ENCODE results near the gene ADCYAP1.
"Not testable (repeated sequence)": the region's sequence is repeated elsewhere in the genome, so short reads cannot be mapped to it uniquely, and the experiment has no call there.

Gene ADCYAP1

DNA sequence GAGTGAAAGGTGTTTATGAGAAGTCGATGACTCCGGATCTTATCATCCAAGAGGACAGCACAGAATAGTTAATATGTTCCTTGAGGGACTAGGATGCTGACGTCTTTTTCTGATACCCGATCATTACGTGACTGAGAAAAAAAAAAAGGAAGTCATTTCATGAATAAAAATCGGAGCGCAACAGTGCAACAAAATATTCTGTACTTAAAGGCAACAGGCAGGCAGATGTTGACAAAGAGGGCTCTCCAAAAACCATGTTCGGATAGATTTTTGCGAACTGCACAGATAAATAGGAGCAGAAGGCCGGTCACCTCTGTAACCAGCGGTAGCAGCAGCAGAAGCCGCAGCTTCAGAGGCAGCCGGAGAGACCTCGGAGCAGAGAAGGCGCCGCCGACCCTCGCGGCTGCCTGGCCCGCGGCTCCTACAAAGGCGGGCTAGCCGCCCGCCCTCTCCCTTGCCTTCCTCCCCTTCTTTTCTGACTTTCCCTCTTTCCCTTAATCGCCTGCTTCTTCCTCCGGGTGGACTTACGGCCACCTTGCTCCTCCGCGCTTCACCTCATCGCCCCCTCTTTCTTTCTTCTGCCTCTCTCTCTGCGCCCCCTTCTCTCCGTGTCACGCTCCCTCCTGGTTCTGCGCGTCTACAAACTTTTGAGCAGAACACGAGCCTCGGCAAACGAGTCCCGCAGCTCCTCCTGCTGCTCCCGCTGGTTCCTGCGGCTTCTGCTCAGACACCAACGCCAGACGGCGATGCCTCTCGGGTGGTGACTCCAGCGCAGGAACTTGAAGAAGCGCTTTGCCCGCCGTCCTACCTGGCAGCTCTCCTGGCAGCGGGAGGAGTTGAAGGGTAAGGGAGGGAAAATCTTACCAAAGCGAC is at the start of gene ADCYAP1:
ADCYAP1 (plus strand) TSS at position 654 of the 873 bp plus-strand sequence. CDS start 516 bp downstream, outside the sequence.
- no peak for DNase-seq (ENCODE audit: low read depth)

DNA sequence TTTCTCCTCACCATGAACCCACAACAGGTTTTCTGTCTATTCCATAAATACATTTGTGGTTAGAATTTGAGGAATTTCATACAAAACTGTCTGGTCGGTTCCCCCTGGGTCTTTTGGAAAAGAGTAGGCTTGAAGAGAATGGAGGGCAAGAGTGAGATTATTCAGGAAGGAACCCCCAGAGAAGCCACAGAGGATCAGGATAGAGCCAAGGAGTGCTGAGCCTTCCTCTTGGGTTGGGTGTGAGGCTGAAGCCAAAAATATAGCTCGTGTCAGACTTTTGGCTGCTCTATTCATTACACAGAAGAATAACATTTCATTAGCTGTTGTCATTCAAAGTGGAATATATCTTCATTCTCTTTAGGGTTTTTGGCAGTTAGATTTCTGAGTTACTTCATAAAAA is 46.7 kb upstream of the ADCYAP1 start:
- DNase-seq (ENCODE audit: low read depth), result no peak

DNA sequence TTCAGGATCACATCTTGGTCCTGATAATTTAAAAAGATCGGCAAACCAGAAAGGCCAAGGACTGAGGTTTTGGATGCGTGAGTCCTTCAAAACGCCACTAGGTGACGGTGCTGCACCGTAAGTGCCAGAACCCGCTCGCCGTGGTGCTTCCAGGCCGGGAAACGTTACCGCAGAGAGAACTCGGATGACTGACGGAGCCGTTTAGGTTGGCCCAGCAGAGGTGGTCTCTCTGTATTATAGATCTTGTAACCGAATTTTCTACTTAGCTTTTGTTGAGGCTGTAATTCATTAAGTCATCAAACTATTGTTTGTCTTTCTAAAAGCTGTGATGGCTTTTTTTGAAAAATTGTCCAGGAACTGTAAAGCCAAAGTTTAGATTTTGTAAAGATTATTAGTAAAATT is 39.8 kb upstream of the ADCYAP1 start:
- DNase-seq (ENCODE audit: low read depth), result peak; percentile 45

DNA sequence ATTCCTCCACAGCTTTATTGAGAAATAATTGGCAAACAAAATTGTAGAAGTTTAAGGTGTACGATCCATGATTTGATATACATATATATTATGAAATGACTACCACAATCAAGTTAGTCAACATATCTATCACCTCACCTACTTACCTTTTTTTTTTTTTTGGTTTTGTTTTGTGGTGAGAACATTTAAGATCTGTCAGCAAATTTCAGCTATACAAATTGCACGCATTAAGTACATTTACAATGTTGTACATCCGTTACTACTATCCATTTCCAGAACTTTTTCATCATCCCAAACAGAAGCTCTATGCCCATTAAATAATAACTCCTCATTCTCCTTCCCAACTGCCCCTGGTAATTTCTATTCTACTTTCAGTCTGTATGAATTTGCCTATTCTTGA is 37.4 kb upstream of the ADCYAP1 start:
- no peak for DNase-seq (ENCODE audit: low read depth)

DNA sequence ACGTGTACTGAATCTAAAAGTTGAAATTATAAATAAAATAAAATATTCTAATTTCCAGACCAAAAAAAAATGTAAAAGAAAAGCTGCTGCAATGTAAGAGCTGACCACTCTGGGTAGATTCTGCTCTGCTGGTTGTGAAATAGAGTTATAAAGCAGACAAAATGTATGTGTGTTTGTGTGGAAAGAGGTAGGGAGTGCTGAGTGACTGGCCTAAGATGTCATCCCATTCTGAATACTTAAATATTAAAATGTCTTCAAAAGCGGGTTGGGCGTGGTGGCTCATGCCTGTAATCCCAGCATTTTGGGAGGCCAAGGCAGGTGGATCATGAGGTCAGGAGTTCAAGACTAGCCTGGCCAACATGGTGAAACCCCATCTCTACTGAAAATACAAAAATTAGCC is 31.2 kb upstream of the ADCYAP1 start:
- not testable (repeated sequence) for DNase-seq (ENCODE audit: low read depth)

DNA sequence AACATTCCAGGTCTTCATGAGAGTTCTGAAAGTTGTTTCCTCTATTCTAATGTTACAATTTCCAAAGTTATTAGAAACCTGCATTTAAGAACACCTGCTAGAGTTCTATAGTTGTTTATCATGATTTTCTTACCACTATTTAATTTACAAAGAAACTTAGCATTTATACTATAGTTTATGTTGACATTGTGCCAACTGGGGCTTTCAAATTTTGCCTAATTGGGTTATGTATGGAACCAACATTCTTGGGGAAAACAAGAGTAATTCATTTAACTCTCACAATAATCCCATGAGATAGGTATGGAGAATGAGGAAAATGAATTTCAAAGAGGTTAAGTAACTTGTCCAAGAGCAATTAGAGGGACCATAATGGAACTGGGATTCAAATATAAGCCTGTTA is 28.8 kb upstream of the ADCYAP1 start:
- no peak for DNase-seq (ENCODE audit: low read depth)

DNA sequence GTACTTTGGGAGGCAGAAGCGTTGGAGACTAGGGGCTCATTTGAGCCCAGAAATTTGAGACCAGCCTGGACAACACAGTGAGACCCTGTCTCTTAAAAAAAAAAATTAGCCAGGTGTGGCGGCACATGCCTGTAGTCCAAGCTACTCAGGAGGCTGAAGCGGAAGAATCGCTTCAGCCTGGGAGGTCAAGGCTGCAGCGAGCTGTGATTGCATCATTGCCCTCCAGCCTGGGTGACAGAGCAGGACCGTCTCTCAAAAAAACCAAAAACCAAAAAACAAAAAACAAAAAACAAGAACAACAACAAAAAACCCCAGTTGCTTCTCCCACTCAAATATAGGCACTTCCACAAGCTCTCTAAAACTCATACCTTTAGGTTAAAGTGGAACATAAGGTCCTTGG is 27.4 kb upstream of the ADCYAP1 start:
- DNase-seq (ENCODE audit: low read depth), result no peak

DNA sequence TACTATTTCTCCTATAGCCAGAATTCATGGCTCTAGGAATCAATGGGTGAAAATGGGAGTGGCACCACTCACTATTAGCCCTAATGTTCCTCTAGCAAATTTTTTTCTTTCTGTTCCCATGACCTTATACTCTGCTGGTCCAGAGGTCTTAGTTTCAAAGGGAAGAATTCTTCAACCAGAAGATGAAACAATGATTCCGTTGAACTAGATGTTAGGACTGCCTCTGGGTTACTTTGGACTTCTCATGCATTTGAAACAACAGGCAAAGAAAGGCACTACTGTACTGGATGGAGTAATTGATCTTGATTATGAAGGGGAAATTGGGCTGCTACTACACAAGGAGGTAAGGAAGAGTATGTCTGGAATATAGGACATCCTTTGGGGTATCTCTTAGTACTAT is 18.6 kb upstream of the ADCYAP1 start:
- DNase-seq (ENCODE audit: low read depth), result no peak

DNA sequence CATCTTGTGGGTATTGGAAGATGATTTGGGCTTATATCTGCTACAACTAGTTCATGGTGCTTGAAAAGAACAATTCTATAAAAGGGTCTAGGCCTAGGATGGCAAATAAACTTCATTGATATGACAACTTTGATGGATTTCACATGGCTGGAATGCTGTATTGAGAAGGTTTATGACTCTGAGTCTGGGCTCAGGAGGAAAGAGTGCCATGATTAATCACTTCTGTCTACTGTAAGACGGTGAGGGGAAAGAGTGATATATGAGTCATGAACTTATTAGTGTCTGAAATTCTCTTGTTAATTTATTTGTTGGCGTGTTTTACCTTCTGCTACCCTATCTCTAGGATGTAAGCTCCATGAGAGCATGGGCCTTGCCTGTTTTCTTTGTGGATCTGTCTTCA is 17.0 kb upstream of the ADCYAP1 start:
- no peak for DNase-seq (ENCODE audit: low read depth)

DNA sequence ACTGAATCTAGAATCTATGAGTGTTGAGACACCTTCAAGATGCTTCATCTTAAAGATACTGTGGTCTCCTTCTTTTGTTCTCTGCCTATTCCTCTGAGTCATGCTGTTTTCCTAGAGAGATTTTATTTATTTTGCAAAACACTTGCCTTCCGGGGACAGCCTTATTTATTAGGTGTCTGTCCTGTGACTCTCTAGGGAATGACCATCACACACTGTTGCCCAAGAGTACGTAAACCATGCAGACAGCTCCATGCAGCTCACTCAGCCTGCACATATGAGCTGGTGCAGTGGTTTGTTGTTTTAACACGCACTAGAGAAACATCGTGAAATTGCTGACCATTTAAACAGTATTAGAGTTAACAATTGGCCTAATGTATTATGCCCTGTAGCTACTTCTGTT is 12.4 kb upstream of the ADCYAP1 start:
- DNase-seq (ENCODE audit: low read depth), result no peak

DNA sequence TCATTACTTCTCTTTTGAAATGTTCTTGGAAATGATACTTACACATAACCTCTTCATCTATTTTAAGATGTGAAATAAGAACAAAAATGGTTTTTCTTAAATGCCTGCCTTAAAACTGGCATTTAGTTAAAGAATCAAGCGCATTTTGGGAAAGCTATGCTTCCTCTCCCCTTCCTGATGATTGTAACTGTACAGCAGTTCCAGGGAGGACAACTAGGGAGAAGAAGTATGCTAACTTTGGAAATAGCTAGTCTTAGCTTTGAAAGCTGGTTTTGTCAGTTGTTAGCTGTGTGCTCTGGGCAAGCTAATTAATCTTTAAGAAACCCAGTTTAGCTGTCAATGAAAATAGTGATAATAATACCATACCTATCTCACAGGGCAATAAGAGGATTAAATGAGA is 8.4 kb upstream of the ADCYAP1 start:
- DNase-seq (ENCODE audit: low read depth), result no peak

DNA sequence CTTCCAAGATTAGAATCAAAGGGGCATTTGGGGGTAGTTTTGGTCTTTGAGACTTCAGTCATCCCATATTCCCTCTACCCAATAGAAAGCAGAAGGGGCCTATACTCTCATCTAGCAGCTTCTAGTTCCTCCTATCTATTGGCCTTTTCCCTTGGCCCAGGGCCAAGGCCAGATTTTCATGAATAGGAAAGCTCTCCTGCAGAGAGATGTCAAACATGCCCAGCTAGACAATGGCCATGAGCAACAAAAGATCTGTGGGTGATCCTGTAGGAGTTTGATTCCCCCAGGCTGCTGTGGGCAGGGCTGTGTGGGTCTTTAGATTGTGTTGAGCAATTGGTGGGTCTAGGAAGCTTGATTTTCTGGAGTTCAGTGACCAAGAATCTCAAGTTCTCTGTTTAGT is 2.9 kb upstream of the ADCYAP1 start:
- DNase-seq (ENCODE audit: low read depth), result no peak

DNA sequence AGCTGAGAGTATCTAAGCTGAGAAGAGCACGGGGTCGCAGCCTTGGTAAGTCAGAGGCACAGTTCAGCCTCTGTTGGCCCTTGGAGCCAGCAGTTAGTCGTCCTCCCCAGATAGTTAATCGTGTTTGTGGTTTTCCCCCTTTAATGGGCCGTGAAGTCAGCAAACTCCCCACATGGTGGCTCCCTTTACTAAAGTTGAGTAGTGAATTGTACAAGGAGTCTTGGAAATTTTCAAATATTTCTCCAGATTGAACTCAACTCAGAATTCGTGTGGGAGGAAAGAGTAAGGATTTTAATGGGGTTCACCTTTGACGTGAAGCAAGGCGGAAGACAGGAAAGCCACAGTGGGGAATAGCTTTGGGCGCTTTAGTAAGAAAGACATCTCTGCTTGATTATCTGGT is 2.4 kb upstream of the ADCYAP1 start:
- no peak for DNase-seq (ENCODE audit: low read depth)

DNA sequence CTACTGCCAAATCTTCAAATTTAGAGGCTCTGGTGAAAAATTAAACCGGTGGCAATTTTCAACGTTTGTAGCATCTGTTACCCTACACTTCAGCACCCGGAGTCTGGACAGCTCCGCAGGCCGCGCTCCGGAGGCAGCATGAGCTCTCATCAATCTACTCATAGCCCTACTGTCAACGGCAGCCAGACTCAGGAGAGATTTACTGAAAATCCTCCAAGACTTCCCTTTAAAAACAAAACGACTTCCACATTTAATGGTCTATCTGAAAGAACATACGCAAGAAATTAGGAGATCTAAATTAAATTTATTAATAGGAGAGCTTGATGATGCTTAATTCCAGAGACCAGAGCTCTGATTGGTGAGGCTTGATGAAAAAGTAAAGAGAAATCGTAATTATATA is 970 bp upstream of the ADCYAP1 start:
- DNase-seq (ENCODE audit: low read depth), result peak; percentile 18

DNA sequence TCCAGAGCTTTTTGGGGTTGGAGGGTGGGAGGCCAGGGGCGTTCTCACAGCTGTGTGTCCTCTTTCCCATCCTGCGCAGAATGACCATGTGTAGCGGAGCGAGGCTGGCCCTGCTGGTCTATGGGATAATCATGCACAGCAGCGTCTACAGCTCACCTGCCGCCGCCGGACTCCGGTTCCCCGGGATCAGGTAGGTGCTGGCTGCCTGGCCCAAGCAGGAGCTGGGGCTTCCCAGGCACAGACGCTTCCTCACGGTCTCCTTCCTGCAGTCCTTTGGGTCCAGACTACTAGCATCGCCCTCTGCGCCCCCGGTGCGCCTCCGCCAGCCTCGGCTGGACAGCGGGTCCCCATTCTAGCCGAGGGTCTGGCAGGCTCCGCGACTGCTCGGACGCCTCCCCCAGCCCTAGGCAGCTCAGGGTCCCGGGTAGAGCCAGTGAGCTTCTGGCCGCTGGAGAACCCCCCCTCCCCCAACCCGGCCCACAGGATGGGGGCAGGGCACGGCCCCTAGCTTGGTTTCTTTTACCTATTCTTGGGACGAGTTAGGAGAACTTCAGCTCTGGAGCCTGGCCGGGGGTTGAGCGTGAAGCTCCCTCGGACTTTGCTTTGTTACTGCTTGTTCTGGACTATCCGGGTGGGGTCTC is 756 bp downstream of the ADCYAP1 start:
- DNase-seq (ENCODE audit: low read depth), result no peak

DNA sequence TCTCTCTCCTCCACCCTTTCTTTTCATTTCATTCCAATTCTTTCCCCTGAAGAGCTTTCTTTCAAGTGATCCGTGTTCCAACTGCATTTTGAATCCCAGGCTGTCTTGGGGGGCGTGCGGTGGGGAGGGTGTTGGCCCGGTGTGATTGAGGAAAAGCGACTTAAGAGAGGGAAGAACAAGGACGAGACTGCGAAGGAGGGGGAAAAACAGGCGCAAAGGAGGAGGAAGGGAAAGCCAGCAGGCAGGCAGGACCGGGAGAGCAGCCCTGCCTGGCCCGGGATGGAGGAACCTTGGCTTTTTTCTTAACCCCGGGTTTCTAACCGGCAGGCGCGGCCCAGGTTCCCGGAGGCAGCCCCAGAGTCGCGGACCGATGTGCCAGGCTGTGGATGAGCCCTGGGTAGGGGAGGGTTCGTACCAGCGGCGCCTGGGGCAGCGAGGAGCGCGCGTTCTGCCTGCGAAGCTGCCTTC is 1.3 kb downstream of the ADCYAP1 start:
- no peak for DNase-seq (ENCODE audit: low read depth)

DNA sequence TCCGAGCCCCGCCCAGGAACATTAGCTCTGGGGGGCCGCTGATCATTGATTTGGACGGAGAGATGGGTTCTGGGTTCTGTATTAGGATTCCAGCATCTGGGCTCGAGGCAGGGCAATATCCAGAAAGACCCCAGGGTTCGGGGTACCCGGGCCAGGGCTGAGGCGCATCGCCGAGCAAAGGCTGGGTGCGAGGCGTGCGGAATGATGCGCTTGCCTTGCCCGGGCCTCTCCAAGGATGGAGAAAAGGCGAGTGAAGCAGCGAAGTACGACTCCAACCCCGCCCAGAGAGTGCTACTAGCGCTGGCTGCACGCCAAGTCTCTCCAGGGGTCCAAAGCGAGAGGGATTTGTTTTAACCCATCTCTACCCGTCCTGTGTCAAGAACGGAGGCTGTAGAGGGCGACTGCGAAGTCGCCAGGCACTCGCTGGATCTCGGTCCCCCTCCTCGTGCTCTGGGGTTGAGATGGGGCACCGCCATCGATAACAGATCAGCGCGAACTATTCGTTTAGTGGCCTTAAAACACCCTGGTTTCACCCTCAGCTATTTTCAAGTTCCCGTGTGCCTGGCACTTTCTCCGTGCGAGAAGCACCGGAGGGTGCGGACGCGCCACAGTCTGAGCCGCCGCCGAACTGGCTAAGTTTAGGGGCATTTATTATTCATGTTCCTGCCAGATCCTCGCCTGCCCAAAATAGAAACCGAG is 1.9 kb downstream of the ADCYAP1 start:
- no peak for DNase-seq (ENCODE audit: low read depth)

DNA sequence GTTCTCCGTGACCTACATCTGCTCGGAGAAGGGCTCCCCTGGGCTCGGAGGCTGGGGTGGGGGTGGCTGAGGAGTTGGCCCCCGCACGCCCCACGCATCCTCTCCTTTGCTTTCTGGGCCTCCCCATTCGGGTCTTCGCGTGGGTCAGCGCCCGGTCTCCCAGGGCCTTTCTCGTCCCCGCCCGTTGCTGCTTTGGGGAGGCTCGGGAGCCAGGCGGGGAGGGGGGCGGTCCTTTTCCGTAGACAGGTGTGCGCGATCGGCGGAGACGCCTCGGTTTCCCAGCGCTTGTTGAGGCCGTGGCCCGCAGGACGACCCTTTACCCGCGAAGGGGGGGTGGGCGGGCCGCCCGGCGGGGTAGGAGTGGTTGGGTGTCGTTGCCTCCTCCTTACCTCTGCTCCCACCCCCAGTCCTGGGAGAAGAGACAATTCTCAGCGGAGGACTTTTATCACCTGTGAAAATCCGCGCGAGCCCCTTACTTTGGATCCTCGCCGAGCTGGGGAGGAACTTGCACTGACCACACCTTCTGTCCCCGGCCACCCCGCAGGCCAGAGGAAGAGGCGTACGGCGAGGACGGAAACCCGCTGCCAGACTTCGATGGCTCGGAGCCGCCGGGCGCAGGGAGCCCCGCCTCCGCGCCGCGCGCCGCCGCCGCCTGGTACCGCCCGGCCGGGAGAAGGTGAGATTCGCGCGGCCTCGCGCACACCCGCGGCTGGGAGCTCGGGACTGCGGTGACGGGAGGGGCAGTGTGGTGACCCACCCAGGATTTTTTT is 2.6 kb downstream of the ADCYAP1 start:
- DNase-seq (ENCODE audit: low read depth), result no peak

DNA sequence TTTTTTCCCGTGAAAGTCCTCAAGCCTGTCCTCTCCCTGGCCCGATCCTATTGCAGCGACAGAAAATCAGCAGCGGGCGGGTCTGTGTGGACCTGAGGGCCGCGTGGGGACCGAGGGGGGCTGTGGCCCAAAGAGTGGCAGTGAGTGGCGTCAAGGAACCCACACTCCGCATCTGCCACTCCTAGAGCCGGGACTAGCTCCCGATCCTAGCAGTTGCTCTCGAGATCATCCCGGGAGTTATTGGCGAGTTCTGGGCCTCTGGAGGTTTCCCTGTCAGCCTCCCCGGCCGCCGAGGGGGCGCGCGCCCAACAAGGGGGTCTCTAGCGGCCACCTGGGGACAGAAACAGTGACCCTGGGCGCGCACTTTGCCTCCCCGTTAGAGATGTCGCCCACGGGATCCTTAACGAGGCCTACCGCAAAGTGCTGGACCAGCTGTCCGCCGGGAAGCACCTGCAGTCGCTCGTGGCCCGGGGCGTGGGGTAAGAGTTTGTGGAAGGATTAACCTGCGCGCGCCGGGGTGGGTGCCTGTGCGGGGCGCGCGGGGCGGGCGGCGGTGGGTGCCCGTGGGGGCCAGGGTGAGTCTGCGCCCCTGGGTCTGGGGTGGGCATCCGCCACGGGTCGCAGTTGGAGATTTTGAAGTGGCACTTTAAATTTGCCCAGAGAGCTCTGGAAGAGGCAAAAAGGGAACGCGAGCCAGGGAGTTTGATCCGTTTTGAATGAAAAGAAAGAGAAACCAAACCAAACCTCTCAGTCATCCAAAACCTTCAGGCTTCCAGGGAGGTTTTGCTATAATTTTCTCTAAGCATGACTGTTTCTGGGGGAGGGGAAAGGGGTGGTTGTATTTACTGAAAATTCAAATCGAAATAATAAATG is 3.5 kb downstream of the ADCYAP1 start:
- DNase-seq (ENCODE audit: low read depth), result no peak

DNA sequence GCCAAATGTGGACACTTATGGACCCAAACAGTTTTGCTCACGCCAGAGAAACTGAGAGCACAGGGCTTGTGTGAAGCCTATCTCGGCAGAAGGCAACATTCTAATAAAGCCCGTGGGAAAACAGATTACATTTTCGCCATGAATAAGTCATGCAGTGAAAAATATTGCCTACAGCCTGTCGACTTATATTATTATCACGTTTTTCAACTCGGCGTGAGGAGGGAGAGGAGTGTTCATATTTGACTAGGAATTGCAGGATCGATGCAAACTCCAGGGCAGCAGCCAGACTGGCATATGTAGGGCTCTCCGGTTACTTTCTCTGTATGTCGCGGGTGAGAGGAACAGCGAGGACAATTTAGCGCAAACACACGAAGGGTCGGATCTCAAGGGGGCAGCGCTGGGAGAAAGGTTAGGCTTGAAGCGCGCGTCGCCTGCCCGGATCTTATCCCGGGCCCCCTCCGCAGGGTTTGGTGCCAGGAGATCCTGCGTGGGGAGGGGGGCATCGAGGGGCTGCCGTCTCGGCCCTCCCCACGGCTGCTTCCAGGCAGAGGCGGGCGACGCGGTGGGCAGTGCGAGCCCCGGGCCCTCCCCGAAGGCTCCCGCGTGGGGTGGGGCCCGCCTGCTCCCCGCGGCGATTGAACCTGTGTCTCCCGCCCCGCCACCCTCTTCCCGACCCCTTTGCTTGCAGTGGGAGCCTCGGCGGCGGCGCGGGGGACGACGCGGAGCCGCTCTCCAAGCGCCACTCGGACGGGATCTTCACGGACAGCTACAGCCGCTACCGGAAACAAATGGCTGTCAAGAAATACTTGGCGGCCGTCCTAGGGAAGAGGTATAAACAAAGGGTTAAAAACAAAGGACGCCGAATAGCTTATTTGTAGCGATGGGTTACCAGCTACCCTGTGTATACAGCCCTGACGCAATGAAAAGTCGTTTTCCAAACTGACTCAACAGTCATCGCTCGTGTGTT is 4.4 kb downstream of the ADCYAP1 start:
- no peak for DNase-seq (ENCODE audit: low read depth)
